Bronchial smooth muscle cell (primary cell): ENCODE measurements around the gene STX17. TPM values are rescaled to one million over a fixed set of nuclear protein-coding genes. Genes with fewer than 3 reads are reported as not detected.

ENCODE experiments used
- total RNA-seq: library from RNA; depleted of rRNA; stranded (reverse); fragments of >200 nt; gene quantifications from 2 replicates; pipeline ENCODE4 v1.2.1, GENCODE V29; 2014

Gene STX17
- total RNA-seq: 11.5 and 13.4 TPM in 2 replicates

GRCh38 chr9:99906403-99907207, at the start of gene STX17:
STX17 (plus strand) TSS chr9:99906654; CDS start chr9:99915240, 8,586 bp downstream.

Other genes with a start within 250 kb of the STX17 start
- 0.32 and 0.43 TPM in 2 replicates for gene NR4A3, start 84.8 kb upstream of the STX17 start, total RNA-seq
- gene ERP44, start 192.3 kb downstream of the STX17 start, total RNA-seq: 3.6 and 6.3 TPM in 2 replicates
- gene INVS, start 192.6 kb downstream of the STX17 start, total RNA-seq: 21.4 and 26.4 TPM in 2 replicates